K562 (cell line): ENCODE measurements around the gene SYF2. TPM values are rescaled to one million over a fixed set of nuclear protein-coding genes. Genes with fewer than 3 reads are reported as not detected.

Experiments used
- CHD2 ChIP-seq: IDR thresholded peaks from 2 replicates; pipeline ENCODE4 v1.6.1; 2011; ENCODE audit warnings: low read depth, low read length
- CTBP1 ChIP-seq: fragments of 450-650 bp; IDR thresholded peaks from 2 replicates; pipeline ENCODE4 v1.6.1; 2016; ENCODE audit warnings: borderline replicate concordance
- PCBP2 ChIP-seq: fragments of 200-400 bp; formaldehyde crosslinking; IDR thresholded peaks from 2 replicates; pipeline ENCODE4 v1.6.1; 2018; ENCODE audit warnings: low read length, low read depth, mild to moderate bottlenecking, moderate library complexity; ENCODE audit not compliant: poor library complexity, severe bottlenecking
- SIN3A ChIP-seq, 2 experiments: fragments of 150-350 bp in 1 of 2; IDR thresholded peaks; 2 replicates each; pipeline ENCODE4 v1.6.1; 2011 to 2016; ENCODE audit warnings: borderline replicate concordance in 2 of 2, low read depth in 2 of 2, low read length in 2 of 2, mild to moderate bottlenecking in 2 of 2, moderate library complexity in 2 of 2; ENCODE audit not compliant: control insufficient read depth in 1 of 2
- SMAD2 ChIP-seq: fragments of 150-350 bp; IDR thresholded peaks from 2 replicates; pipeline ENCODE4 v1.6.1; 2014; ENCODE audit warnings: low read depth, mild to moderate bottlenecking, low read length
- ZNF224 ChIP-seq: sonication (generic); formaldehyde crosslinking; IDR thresholded peaks from 2 replicates; pipeline ENCODE4 v1.8.0; 2022; ENCODE audit warnings: mild to moderate bottlenecking, missing genetic modification reagents
- ZNF586 ChIP-seq: fragments of 450-650 bp; formaldehyde crosslinking; conservative IDR thresholded peaks from 2 replicates; pipeline ENCODE4 v1.4.0; 2020; ENCODE audit warnings: mild to moderate bottlenecking, moderate library complexity
- polyA plus RNA-seq, 8 experiments: library from polyadenylated mRNA; depleted of rRNA in 4 of 8; stranded (reverse) in 5 of 8; unstranded in 3 of 8; fragments of >200 nt; fragmentation: Nextera tagmentation in 2 of 8; fragmentation: Illumina TruSeq in 1 of 8; extraction: Ambion mirVana in 2 of 8; extraction: Trizol in 1 of 8; gene quantifications; 2 replicates each; pipeline versions ENCODE4 v1.2.1 to v1.2.3, GENCODE V29; 2011 to 2014; ENCODE audit warnings: inconsistent platforms in 1 of 8, missing spikeins in 1 of 8
- total RNA-seq, 7 experiments: library from RNA; depleted of rRNA in 6 of 7; stranded (reverse); fragments of >200 nt in 6 of 7; fragmentation: Illumina TruSeq in 2 of 7; extraction: Trizol in 2 of 7; gene quantifications; 2 replicates each; pipeline versions ENCODE4 v1.2.1 to v1.2.3, GENCODE V29; 2011 to 2021; ENCODE audit warnings: low replicate concordance in 1 of 7
- TF ChIP-seq, protein P1 (sequence below): fragments of 200-800 bp; sonication (Bioruptor generic); IDR thresholded peaks from 2 replicates; pipeline ENCODE4 v1.6.1; 2017; ENCODE audit warnings: missing genetic modification characterization, missing compliant biosample characterization
- TF ChIP-seq, protein P2 (sequence below): fragments of 450-650 bp; formaldehyde crosslinking; IDR thresholded peaks from 2 replicates; pipeline ENCODE4 v1.4.0; 2020; ENCODE audit warnings: mild to moderate bottlenecking, moderate library complexity

The SYF2 gene
- total and polyA plus RNA-seq, 9 of the 15 experiments (the other 6 are each of a cell fraction or from before 2014, with no cell fraction given): 20.9 to 69.0 (median 43.2) TPM

DNA sequence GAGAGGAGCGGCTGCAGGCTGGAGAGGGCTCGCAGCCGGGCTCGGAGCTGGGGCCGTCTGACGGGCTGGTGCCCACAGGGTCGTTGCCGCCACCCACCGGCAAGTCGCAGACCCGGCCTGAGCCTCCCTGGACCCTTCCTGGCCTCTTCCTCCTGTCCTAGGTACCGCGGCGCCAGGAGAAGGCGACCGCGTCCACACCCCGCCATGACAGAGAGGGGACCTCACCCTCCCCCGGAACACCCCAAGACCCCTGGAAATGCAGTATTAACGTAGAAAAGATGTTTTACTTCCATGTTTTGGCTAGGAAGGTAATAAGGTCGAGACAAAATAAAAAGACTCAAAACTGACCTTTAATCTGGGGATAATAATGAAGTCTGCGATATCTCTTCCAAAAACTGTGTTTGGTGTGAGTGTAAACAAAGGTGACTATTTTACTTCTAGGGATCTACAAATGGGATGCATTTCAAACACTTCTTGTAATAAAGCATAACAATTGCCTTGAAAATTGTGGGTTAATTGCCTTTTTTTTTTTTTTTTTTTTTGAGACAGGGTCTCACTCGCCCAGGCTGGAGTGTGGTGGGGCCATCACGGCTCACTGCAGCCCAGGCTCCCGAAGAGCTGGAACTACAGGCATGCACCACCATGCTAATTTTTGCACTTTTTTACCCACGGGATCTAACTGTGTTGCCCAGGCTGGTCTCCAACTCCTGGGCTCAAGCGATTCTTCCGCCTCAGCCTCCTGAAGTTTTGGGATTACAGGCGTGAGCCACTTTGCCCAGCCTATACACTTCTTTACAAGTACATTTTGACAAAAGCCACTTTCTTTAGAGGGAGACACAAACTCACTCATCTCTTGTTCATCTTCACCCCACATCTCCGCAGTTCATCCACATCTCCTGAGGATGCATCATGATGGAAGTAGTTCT, 15.8 kb upstream of the SYF2 start (continued):
- TF ChIP-seq SIN3A (IDR thresholded peaks at IDR 0.05; ENCODE audit: borderline replicate concordance in 2 of 2, control insufficient read depth in 1 of 2, low read depth in 2 of 2, low read length in 2 of 2) (no peak; a peak in 1 of 4 replicates), CTBP1 (no peak), SMAD2 (no peak), PCBP2 (no peak), ZNF224 (no peak), ZNF586 (CRISPR knock-in tag) (no peak), CHD2 (no peak)
- TF ChIP-seq, protein P1, sequence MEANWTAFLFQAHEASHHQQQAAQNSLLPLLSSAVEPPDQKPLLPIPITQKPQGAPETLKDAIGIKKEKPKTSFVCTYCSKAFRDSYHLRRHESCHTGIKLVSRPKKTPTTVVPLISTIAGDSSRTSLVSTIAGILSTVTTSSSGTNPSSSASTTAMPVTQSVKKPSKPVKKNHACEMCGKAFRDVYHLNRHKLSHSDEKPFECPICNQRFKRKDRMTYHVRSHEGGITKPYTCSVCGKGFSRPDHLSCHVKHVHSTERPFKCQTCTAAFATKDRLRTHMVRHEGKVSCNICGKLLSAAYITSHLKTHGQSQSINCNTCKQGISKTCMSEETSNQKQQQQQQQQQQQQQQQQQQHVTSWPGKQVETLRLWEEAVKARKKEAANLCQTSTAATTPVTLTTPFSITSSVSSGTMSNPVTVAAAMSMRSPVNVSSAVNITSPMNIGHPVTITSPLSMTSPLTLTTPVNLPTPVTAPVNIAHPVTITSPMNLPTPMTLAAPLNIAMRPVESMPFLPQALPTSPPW (CRISPR knock-in tag): peak; percentile 66; the same call in 1 of the 2 replicates
- TF ChIP-seq, protein P2, sequence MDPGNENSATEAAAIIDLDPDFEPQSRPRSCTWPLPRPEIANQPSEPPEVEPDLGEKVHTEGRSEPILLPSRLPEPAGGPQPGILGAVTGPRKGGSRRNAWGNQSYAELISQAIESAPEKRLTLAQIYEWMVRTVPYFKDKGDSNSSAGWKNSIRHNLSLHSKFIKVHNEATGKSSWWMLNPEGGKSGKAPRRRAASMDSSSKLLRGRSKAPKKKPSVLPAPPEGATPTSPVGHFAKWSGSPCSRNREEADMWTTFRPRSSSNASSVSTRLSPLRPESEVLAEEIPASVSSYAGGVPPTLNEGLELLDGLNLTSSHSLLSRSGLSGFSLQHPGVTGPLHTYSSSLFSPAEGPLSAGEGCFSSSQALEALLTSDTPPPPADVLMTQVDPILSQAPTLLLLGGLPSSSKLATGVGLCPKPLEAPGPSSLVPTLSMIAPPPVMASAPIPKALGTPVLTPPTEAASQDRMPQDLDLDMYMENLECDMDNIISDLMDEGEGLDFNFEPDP (CRISPR knock-in tag): no peak
